ENCODE data around the gene APOL2.
"Not testable (repeated sequence)": the region's sequence is repeated elsewhere in the genome, so short reads cannot be mapped to it uniquely, and the experiment has no call there.

The APOL2 gene

DNA sequence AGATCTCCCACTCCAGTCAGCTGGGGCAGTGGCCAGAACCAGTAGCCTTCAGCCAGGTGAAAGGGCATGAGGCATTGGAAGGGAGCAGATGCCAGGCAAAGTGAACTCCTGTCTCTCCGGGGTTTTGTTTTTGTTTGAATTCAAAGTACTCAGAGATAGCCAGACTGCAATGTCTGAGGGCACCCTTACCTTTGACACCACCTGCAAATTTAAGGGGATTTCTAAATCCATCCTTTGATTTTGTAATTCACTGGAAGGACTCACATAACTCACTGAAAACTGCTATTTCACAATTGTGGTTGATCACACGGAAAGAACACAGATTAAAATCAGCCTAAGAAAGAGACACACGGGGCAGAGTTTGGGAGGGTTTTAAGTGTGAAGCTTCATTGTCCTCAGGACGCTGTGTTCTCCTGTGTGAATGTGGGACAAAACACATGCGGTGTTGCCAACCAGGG lies 23.9 kb upstream of the APOL2 start:
- DNase-seq (ENCODE audit: low spot score) = not testable (repeated sequence)

DNA sequence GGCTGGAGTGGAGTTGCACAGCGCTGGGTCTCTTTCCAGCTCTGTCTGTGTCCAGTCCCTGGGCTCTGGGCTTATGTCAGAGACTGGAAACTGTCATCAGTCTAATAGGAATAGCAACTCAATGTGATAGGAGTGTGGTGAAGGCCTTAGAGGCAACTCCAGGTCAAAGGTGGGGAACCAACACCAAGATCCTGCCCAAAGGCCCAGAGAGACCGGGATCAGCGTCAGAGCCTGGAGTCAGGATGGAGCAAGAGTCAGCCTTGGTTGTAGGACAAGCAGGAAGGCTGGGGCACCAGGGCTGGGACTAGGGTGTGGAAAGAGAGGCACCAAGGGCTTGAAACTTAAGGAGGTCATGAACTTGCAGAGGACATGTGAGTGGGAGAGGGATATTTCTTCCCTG lies 23.0 kb upstream of the APOL2 start:
- DNase-seq (ENCODE audit: low spot score) = not testable (repeated sequence)

DNA sequence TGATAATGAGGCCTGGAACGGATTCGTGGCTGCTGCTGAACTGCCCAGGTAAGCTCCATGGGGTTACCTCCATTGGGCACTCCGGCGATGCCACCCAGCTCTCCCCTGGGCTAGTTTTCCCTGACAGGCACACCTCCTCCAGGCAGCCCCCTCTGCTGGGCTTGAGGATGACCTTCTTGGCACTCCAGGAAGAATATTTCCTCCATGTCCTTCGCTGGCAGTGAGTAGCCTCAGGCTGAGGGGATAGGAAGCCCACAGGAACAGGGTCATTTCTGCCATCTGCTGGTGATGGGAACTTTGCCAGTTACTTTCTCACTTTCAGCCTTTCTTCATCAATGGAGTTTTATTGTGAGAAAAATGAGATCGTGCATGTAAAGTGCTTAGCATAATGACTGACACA lies 22.3 kb upstream of the APOL2 start:
- DNase-seq (ENCODE audit: low spot score) = not testable (repeated sequence)

DNA sequence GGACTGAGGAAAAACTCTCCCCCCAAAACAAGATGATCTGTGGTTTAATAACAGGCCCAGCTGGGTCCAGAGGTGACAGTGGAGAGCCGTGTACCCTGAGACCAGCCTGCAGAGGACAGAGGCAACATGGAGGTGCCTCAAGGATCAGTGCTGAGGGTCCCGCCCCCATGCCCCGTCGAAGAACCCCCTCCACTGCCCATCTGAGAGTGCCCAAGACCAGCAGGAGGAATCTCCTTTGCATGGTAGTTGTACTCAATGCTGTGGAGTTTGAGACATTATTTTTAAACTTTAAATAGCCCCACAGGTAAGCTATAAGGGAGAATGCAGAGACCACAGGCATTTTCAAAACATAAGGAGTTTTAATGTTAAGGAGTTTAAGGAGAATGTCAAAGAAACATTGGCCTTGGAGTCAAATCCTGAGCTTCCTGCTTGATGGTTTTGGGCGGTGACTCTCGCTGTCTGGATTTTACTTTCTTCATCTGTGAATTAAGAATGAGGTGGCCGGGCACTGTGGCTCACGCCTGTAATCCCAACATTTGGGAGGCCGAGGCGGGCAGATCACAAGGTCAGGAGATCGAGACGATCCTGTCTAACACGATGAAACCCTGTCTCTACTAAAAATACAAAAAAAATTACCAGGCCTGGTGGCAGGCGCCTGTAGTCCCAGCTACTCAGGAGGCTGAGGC lies 20.4 kb upstream of the APOL2 start:
- DNase-seq (ENCODE audit: low spot score) = no peak

DNA sequence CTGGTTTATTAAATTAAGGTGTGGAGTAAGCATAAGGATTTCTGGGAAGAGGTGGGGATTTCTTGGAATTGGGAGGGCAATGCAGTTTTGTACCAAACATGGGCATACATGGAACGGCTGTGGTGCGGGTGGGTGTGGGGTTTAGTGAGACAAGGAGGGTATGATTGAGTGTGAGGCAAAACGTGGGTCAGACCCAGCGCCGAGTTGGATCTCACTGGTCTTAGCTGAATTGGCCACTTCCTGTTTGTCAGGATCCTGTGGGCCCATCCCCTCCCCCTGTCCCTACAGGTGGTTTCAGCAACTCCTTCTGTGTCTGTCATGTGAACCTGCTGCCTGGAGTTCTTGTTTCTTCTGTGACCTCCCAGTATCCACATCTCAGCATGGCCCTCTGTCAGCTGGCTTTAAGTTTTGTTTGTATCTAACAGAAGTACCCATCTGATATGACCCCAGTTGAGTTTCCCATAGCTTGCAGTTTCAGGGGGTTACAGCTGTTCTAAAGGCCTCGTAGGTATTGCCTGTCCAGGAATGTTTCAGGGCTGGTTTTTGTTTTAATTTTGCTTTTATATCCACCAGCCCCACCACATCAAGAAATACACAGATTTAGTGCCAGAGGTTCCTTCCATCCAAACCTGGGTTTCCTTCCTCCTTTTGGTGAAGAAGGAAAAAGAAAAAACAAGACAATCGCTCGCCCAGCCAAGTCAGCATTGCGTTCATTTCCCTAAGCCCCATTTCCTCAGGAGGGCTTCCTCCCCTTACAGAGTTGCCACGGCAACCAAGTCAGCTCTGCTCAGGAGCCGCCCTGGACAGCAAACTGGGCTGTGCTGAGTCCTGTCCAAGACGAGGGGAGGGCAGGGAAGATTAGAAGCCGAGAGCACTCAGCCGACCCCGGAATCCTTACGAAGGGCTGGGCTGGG lies 19.6 kb upstream of the APOL2 start:
- DNase-seq (ENCODE audit: low spot score) = no peak

DNA sequence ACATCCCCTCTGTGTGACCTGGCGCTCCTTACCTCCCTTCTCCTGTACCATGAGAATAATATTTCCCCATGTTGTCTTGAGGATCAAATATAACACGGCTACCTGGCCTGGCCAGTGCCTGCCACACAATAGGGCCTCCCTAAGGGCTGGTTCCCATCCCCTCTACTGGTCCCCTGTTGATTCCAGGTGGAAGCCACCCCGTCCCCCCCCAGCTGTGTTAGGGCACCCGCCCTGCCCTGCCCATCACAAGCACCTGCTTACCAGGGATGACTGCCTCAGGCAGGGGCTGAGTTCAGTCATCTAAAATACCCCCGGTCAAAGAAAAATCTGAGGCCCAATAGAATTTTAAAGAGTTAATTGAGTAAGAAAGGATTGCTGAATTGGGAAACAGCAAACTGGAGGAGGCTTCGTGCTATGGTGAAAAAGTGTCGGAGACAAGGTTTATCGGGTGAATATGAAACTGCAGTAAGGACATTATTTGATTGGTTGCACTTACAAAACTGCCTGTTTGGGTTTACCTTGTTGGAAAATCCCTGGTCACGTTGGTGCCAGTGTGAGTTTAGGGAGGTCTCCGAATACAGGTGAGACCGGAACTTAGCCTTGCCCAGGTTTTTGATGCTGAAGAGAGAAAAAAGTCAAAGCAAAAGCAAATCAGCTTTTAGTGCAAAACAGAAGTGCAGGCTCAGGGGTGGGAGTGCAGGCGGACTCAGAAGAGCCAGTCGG lies 18.8 kb upstream of the APOL2 start:
- DNase-seq (ENCODE audit: low spot score) = no peak

DNA sequence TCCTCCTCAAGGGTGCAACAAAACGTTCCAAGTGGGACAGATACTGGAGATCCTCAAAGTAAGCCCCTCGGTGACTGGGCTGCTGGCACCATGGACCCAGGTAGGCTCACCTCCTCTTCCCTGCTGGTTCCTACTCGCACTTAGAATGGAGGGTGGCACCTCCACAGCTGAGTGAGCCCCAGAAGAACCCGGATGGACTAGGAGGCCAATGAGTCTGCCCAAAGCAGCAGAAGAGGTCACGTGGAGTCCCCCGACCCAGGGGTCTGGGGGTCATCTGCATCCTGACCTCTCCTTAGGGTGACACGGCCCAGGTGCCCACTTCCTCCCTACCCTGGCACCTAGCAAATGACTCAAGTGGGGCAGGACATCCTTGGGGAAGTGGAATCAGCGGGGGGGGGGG lies 18.0 kb upstream of the APOL2 start:
- no peak for DNase-seq (ENCODE audit: low spot score)

DNA sequence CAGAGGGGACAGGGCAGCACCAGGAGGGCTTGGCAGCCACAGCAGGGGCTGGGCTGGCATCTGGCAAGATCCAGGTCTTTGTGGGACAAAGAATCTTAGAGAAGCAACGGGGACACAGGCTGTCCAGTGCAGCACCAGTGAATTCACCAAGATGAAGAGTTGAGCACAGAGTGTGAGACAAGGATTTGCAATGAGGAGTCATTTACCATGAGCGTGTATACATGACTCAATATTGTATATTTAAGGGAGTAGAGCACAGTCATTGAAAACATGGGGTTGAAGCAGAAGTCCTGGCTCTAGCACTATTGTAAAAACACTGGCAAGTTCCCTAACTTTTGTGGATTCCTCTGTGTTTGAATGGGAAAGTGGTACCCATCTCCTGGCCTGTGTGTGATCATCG lies 17.2 kb upstream of the APOL2 start:
- no peak for DNase-seq (ENCODE audit: low spot score)

DNA sequence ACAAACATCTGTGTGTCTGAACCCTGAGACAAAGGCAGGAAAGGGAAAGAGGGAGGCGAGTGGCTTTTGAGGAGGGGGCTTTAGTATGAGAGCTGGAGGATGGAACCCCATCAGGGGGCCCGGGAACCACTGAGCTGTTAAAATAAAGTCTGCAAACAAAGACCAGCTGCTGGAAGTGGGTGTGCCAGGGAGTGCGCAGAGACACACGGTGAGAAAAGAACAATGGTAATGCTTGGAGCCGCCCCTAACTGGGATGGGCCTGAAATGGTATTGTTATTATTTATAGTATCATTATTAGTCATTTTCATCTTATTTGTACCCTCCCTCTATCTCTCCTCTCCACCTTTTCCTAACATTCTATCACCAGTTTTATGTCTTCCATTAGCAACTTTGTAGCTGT lies 16.2 kb upstream of the APOL2 start:
- not testable (repeated sequence) for DNase-seq (ENCODE audit: low spot score)

DNA sequence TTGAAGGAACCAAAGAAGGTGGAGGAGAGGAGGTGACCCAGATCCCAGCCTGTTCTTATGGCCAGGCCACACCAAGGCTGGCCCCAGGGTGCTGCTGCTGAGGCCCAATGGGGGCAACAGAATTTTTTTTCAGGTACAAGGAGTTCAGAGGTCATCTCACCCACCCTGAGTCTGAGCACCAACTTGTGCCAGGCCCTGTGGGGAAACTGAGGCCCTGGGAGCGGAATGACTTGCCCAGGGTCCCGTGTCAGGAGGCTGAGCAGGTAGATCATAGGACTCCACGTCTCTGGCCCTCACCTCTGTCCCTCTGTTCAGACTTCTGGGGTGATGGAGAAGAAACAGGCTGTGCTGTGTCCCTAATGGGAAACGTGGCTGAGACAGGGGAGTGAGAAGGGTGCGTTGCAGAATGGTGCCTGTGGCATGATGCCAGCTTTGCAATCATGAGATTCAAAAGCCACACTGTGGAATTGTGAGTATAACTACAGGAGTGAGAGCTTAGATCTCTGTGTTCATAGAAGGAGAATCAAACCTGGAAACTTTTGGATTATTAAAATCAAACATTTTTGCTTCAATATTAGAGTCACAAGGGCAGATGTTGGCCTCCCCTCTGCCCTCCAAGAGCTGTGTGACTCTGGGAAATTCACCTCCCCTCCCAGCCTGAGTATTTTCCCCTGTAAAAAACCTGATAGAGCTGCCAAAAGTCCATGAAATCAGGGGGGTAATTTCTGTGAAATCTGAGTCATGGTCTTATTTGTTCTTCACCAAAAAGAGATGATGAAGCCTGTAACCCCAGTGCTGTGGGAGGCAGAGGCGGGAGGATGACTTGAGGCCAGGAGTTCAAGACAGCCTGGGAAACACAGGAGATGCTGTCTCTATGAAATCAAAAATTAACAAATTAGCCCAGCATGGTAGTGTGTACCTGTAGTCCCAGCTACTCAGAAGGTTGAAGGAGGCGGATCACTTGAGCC lies 14.5 kb upstream of the APOL2 start:
- no peak for DNase-seq (ENCODE audit: low spot score)

DNA sequence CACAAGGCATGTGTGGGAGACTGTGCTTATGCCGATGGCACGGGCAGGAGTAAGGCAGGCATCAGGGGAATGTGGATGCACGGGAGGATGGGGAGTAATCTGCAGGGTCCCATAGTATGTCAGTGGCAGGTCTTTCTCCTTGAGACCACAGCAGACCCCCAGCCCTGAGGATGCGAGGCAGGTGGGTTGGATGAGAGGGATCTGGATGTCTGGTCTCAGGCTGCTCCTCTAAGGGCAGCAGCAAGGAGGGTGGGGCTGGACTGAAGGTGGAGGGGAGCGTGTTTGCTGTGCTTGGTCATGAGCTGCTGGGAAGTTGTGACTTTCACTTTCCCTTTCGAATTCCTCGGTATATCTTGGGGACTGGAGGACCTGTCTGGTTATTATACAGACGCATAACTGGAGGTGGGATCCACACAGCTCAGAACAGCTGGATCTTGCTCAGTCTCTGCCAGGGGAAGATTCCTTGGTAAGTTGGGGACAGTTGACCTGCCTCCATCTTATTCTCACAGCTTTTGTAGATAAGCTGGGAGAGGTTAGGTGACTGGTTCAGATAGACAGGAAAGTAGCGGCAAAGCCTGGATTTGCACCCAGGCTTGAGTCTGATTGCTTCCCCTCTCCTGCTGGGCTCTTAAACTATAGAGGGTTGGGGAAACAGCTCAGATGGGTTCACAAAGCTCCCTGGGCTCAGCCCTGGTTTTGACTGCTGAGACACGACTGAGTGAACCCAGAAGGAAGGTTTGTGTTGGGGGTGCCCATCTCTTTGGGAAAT lies 13.6 kb upstream of the APOL2 start, which contains the start of gene APOL1:
Gene APOL1 (plus strand): TSS at position 380 of the 769 bp plus-strand sequence. CDS start 1,823 bp downstream, outside the sequence.
- no peak for DNase-seq (ENCODE audit: low spot score)

DNA sequence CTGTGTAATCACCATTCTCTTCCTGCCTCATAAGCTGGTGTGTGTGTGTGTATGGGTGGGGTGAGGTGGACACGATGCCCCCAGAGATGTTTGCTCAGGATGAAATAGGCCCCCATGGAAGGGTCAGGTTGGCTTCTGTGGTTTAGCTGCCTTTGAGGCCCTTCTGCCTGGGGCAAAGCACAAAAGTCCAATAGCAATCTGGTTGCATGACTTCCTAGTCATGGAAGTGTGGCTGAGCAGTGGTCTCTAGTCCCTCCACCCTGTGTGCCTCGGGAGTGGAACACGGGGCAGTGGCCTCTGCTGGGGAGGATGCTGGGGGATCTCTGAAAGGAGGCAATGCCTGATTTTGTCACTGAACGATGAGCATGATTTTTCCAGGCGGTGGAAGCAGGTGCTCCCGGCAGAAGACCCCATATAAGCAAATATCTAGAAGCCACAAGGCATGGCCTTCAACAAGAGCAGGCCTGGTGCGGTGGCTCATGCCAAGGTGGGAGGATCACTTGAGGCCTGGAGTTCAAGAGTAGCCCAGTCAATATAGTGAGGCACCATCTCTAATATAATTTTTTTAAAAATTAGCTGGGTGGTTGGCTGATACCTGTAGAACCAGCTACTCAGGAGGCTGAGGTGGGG lies 12.8 kb upstream of the APOL2 start:
- DNase-seq (ENCODE audit: low spot score) = not testable (repeated sequence)

DNA sequence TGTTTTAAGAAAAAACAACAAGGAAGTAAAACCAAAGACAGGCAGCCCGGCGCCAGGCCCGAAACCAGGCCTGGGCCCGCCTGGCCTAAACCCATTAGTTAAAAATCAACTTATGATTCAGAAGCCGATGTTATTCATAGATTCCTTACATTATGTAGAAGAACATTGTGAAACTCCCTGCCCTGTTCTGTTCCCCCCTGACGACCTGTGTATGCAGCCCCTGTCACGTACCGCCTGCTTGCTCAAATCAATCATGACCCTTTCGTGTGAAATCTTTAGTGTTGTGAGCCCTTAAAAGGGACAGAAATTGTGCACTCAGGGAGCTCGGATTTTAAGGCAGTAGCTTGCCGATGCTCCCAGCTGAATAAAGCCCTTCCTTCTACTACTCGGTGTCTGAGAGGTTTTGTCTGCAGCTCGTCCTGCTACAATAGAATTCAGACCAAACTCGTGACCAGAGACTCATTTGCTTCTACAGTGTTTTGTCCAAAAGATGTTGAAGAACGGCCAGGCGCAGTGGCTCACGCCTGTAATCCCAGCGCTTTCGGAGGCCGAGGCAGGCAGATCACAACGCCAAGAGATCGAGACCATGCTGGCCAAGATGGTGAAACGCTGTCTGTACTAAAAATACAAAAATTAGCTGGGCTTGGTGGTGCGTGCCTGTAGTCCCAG lies 11.1 kb upstream of the APOL2 start:
- DNase-seq (ENCODE audit: low spot score) = not testable (repeated sequence)

DNA sequence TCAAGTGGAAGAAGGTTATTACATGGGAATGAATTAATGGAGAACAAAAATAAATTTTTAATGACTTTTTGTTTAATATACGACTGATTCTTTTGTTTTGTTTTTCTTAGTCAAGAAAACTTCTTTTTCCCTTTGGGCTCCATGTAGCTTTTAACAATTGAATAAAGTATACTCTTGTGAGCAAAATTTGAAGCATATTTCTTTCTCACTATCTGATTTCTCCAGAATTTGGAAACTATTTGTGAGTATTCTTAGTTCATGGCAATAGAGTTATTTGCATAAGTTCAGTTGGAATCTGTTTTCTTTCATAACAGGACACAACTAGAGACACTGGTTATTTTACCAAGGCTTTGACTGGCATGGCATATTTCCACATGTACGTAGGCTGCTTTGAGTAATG lies 9.8 kb upstream of the APOL2 start:
- DNase-seq (ENCODE audit: low spot score) = no peak

DNA sequence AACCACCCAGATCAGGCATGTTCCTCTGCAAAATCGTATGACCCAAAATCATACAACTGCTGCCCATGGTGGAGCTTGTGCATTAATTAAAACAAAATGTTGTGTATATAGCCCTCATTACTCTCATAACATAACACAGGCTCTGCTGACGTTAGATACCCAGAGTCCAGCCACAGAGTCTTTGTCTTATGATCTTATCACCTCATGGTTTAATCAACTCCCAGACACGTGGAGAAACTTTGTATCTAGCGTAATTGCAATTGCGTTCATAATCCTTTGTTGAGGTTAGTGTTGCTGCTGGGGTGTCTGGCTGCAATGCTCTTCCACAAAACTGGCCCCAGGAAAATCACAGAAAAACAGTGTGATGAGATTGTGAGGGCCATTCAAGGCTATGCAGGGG lies 8.6 kb upstream of the APOL2 start:
- DNase-seq (ENCODE audit: low spot score) = no peak

DNA sequence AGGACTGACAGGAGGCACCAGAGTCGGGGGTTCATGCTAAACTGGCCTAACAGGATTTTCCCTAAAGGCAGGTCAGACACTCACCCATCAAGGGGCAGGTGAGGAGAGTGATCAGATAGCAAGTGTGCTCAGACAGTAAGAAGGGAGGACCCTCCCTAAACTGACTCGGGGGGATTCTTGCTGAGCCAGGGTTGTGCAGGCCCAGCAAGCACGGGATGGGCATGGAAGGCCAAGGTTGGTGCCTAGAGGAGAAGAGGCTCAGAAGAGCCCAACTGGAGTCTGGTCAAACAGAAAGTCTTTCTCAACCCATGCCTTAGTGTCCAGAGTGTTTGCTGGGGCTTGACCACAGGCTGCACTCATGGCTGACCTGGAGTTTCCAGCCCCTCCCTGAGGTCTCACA lies 7.4 kb upstream of the APOL2 start:
- no peak for DNase-seq (ENCODE audit: low spot score)

DNA sequence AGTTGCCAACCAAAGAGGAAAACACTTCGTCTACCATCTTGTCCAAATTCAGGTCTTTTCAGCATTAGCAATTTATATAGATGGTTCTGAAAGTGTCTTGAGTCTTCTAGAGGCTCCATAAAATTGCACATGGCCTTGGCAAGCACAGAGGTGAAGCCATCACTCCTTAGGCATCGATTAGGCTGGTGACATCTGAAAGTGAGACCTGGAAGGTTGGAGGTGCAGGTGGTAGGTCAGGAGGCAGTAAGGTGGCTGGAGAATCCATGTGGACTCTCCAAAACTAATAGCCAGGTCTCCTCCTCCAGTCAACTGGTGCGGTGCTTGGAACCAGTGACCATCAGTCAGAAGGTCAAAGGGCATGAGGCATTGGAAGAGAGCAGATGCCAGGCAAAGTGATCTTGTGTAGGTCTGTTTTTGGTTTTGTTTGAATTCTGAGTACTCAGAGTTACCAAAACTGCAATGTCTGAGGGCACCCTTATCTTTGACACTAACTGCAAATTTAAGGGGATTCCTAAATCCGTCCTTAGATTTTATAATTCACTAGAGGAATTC lies 6.6 kb upstream of the APOL2 start:
- DNase-seq (ENCODE audit: low spot score) = no peak

DNA sequence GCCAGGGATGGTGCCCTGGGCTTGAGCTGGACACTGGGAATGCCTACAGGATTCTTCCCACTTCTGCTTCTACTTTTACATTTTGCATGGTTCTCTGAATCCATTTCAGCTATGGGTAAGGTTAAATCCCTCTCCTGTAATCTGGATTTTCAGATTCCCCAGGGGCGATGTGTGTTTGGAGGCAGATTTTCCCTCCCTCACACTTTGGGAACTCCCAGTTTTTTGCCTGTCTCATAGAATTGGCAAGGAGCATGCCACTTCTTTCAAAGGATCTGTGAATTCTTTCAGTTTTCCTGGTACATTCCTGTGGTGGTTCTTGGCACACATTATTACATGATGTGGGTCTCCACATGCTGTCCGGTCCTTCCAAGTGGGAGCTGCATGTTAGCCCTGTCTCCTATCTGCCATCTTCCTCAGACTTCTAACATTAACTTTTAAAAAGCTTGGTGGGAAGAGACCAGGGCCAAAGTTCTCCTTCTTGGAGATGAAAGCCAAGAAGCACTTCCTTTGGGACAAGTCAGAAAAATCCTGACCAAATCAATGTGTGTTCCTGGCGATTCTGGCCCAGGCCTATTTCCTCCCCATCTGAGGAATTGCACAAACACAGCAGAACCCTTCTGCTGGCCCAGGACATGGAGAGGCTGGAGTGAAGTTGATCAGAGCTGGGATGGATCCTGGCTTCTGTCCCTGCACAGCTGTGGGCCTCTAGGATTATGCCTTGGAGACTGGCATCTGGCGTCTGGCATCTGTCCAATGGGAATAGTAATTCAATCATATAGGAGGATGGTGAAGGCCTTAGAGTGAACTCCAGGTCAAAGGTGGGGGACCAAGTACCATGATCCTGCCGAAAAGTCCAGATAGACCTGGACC lies 5.4 kb upstream of the APOL2 start:
- DNase-seq (ENCODE audit: low spot score) = no peak

All from COLO829 (cell line).